Measurements from ENCODE around the gene HYAL3. TPM values are rescaled to one million over a fixed set of nuclear protein-coding genes. Genes with fewer than 3 reads are reported as not detected.
A peak's percentile ranks its signal among the peaks of the same experiment; 100 is the strongest.

The HYAL3 gene
- total and polyA plus RNA-seq, 2 of the 13 experiments (the other 11 are each of a cell fraction or from before 2014, with no cell fraction given), result 5.5 to 10.4 TPM

DNA sequence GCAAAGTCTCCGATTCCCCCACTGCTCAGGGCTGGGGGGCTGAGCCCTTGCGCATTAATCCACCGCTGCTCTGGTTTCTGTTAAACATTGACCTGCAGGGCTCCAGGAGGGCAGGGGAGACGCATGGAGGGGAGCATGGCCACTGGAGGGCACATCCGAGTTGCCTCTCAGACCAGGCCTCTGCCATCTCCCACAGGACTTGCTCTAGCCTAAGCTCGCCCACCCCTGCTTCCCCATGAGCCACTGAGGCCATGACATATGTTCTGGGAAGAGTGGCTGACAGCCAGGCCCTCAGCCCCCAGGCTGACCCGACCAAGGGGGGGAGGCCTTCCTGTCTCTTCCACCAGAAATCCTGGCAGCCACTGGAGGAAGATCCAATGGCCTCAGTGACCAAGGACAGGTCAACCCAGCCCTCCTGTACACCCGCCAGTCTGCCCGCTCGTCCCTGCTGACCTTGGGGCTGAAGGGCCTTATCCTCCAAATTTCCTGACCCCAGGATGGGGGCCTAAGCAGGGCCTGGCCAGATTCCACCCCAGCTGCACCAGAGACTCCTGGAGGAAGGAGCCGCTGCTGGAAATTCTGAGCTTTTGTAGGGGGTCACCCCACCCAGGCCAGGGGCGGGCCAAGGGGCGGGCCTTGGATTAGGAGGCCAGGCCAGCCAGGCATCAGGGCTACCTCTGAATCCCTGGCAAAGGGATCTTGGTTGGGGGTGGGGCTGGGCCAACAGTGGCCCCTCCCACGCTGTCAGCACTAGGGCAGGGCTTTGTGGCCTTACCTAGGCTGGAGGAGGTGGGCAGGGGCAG, 4.0 kb upstream of the HYAL3 start, which contains the start of gene HYAL1 (continued):
- TF ChIP-seq RBM39 (IDR thresholded peaks at IDR 0.05; ENCODE audit: low read depth, low read length, poor library complexity, severe bottlenecking) (peak; percentile 62), GATAD2A (CRISPR knock-in tag; IDR thresholded peaks at IDR 0.05) (peak; percentile 21; the same call in 1 of the 2 replicates), ARNT (IDR thresholded peaks at IDR 0.05) (no peak), TMF1 (CRISPR knock-in tag; IDR thresholded peaks at IDR 0.05; ENCODE audit: low read depth) (peak; percentile 63; the same call in 1 of the 2 replicates), HMGXB4 (CRISPR knock-in tag; IDR thresholded peaks at IDR 0.05; ENCODE audit: borderline replicate concordance in 1 of 2, low read depth in 1 of 2) (peak; percentile 82 to 93), STAG1 (CRISPR knock-in tag; IDR thresholded peaks at IDR 0.05) (peak; percentile 63), ZNF7 (CRISPR knock-in tag; IDR thresholded peaks at IDR 0.05) (no peak), ZBTB34 (CRISPR knock-in tag; IDR thresholded peaks at IDR 0.05) (0 out of 2 replicates have a peak, but pooled peaks have one; percentile 36), ZNF563 (CRISPR knock-in tag; IDR thresholded peaks at IDR 0.05) (peak; percentile 55; the same call in 1 of the 2 replicates), ZNF839 (CRISPR knock-in tag; IDR thresholded peaks at IDR 0.05; ENCODE audit: borderline replicate concordance) (no peak), ZNF746 (CRISPR knock-in tag; IDR thresholded peaks at IDR 0.05) (no peak), ZNF468 (CRISPR knock-in tag; IDR thresholded peaks at IDR 0.05) (no peak), SP140L (CRISPR knock-in tag; IDR thresholded peaks at IDR 0.05; ENCODE audit: borderline replicate concordance) (no peak), ZNF567 (CRISPR knock-in tag; IDR thresholded peaks at IDR 0.05; ENCODE audit: borderline replicate concordance) (no peak), CSRNP1 (CRISPR knock-in tag; IDR thresholded peaks at IDR 0.05) (peak; percentile 88), ZNF382 (CRISPR knock-in tag; IDR thresholded peaks at IDR 0.05; ENCODE audit: borderline replicate concordance) (no peak), JARID2 (CRISPR knock-in tag; IDR thresholded peaks at IDR 0.05; ENCODE audit: insufficient replicate concordance) (no peak)
- TF ChIP-seq, protein P1, sequence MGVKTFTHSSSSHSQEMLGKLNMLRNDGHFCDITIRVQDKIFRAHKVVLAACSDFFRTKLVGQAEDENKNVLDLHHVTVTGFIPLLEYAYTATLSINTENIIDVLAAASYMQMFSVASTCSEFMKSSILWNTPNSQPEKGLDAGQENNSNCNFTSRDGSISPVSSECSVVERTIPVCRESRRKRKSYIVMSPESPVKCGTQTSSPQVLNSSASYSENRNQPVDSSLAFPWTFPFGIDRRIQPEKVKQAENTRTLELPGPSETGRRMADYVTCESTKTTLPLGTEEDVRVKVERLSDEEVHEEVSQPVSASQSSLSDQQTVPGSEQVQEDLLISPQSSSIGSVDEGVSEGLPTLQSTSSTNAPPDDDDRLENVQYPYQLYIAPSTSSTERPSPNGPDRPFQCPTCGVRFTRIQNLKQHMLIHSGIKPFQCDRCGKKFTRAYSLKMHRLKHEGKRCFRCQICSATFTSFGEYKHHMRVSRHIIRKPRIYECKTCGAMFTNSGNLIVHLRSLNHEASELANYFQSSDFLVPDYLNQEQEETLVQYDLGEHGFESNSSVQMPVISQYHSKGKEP (CRISPR knock-in tag; IDR thresholded peaks at IDR 0.05), result no peak
- TF ChIP-seq, protein P2, sequence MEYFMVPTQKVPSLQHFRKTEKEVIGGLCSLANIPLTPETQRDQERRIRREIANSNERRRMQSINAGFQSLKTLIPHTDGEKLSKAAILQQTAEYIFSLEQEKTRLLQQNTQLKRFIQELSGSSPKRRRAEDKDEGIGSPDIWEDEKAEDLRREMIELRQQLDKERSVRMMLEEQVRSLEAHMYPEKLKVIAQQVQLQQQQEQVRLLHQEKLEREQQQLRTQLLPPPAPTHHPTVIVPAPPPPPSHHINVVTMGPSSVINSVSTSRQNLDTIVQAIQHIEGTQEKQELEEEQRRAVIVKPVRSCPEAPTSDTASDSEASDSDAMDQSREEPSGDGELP (IDR thresholded peaks at IDR 0.05; ENCODE audit: borderline replicate concordance, low read depth), result no peak
- TF ChIP-seq, protein P3, sequence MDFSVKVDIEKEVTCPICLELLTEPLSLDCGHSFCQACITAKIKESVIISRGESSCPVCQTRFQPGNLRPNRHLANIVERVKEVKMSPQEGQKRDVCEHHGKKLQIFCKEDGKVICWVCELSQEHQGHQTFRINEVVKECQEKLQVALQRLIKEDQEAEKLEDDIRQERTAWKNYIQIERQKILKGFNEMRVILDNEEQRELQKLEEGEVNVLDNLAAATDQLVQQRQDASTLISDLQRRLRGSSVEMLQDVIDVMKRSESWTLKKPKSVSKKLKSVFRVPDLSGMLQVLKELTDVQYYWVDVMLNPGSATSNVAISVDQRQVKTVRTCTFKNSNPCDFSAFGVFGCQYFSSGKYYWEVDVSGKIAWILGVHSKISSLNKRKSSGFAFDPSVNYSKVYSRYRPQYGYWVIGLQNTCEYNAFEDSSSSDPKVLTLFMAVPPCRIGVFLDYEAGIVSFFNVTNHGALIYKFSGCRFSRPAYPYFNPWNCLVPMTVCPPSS (IDR thresholded peaks at IDR 0.05), result no peak
